Activated T-cell treated with anti-CD3 and anti-CD28 coated beads for 48 hours (primary cell): ENCODE data around the gene SNRPA1.

ENCODE experiments used
- DNase-seq: peaks from one replicate; pipeline ENCODE4 v3.0.0-alpha.2; 2020; ENCODE audit warnings: low read depth

The SNRPA1 gene

GRCh38 chr15:101318839-101319238 is 23.8 kb upstream of the SNRPA1 start:
- DNase-seq, result no peak

- DNase-seq, result no peak
Observed at GRCh38 chr15:101318147-101318819, 23.2 kb upstream of the SNRPA1 start.

GRCh38 chr15:101317336-101317872 is 22.4 kb upstream of the SNRPA1 start:
- DNase-seq, result no peak

GRCh38 chr15:101316529-101316928 is 21.5 kb upstream of the SNRPA1 start:
- DNase-seq, result no peak

- DNase-seq, result no peak
Observed at GRCh38 chr15:101315736-101316135, 20.7 kb upstream of the SNRPA1 start.

- DNase-seq, result no peak
Observed at GRCh38 chr15:101314336-101315125, 19.5 kb upstream of the SNRPA1 start.

GRCh38 chr15:101313041-101313761 is 18.2 kb upstream of the SNRPA1 start:
- no peak for DNase-seq

- no peak for DNase-seq
Observed at GRCh38 chr15:101310508-101310907, 15.5 kb upstream of the SNRPA1 start.

- DNase-seq, result no peak
Observed at GRCh38 chr15:101310161-101310480, 15.1 kb upstream of the SNRPA1 start.

- no peak for DNase-seq
Observed at GRCh38 chr15:101309436-101310160, 14.6 kb upstream of the SNRPA1 start.

- no peak for DNase-seq
Observed at GRCh38 chr15:101308604-101309435, 13.8 kb upstream of the SNRPA1 start.

GRCh38 chr15:101307897-101308603 is 13.0 kb upstream of the SNRPA1 start:
- DNase-seq, result no peak

GRCh38 chr15:101307048-101307896 is 12.2 kb upstream of the SNRPA1 start:
- no peak for DNase-seq

- no peak for DNase-seq
Observed at GRCh38 chr15:101306341-101307047, 11.4 kb upstream of the SNRPA1 start.

GRCh38 chr15:101305820-101306255 is 10.8 kb upstream of the SNRPA1 start:
- no peak for DNase-seq

GRCh38 chr15:101303408-101303807 is 8.4 kb upstream of the SNRPA1 start:
- DNase-seq, result no peak

- DNase-seq, result no peak
Observed at GRCh38 chr15:101296418-101297405, 1.7 kb upstream of the SNRPA1 start.
